Effector CD4-positive, alpha-beta T cell (primary cell): ENCODE data around the gene CHMP6.

Source experiments
- DNase-seq: peaks from one replicate; pipeline ENCODE4 v3.0.0-alpha.2; 2020

The CHMP6 gene

DNA sequence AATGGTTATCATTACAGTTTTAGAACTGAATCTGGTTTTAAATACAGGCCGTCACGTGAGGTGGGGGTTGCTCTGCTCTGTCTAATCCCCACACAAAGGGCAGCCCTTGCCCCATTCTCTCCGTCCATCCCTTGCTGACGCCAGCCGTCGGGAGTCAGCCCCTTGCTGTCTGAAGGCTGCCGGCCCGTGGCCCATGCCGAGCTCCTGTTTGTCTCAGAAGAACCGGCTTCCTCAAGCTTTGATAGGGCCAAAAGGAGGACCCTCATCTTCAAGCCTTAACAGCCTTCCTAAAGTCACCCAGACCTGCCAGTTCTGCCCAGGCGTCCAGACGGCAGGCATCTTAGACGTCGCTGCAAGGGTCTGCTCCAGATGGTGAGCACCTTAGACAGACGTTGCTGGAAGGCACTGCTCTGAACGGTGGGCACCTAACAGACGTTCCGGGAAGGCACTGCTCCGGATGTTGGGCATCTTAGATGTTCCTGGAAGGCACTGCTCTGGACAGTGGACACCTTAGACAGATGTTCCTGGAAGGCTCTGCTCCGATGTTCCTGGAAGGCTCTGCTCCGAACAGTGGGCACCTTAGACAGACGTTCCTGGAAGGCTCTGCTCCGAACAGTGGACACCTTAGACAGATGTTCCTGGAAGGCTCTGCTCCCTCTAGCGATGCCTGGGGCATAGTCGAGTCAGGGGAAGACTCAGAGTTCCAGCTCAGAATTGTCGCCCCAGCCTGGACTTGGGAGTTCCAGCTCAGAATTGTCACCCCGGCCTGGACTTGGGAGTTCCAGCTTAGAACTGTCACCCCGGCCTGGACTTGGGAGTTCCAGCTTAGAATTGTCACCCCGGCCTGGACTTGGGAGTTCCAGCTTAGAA is 35.1 kb upstream of the CHMP6 start:
- no peak for DNase-seq

GRCh38 chr17:80957461-80957941 is 34.1 kb upstream of the CHMP6 start:
- DNase-seq: no peak

DNA sequence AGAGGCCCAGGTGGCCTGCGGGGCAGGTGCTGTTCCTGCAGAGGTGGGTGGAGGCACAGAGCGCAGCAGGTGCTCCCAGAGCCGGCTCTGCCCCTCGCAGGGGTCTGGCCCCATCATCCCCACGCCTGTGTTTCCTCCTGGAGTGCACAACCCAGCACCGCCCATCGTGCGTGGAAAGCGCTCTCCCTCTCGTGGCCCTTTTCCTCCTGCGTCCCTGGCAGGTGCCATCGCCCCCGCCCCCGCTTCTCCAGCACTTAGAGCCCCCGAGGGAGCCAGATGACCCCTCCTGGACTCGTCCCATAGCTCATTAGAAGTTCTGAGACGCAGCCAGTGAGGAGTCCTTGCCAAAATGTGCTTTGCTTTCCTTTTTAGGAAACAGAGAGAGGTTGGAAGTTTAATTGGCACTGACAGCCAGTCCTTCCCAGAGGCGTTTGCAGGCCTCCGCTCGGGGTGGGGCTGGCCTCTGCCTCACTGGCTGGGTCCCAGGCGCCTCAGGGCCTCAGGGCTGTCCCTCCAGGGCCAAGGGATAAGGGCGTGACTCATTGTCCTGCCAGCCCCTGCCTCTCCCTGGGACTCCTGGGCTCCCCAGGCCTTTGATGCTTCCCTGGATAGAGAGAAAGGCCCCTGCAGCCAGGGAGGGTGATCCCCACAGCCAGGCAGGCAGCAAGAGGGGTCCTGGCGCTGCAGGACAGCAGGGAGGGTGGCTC is 32.2 kb upstream of the CHMP6 start:
- no peak for DNase-seq

- DNase-seq: no peak
These were observed 31.4 kb upstream of the CHMP6 start for GRCh38 chr17:80960037-80960796.

- no peak for DNase-seq
These were observed 30.7 kb upstream of the CHMP6 start for GRCh38 chr17:80960797-80961452.

DNA sequence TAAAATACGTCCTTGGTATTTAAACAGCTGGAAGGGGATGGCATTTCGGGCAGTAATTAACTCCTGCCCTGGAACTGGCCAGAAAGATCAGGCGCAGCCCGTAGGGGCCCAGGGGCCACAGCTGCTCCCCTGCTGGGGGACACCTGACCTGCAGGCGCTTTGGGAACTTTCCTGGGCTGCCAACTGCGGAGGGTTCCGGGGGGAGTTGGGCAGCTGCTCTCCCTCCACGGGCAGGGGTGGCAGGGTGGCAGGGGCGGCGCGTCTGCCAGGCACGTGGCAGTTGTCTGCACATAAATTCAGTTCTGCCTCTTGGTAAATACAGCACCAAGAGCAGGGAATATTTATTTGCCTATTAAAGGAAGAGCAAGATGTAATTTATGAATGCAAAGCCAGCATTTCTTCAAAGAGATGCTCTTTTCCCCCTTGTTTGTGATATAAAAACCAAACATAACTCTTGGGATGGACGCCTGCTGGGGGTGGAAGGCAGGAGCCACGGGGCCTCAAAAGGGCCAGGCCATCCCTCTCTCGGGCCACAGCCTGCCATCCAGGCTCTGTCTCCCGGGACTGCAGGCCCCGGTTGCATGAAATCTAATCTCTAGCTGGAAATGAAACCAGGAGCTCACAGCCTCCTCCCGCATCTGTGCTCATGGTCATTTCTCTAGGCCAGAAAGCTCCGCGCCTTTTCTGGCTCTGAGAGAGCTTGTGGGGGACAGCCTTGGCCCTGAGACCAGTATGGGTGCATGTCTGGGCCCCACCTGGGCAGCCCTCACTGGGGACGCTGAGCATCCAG is 29.9 kb upstream of the CHMP6 start:
- DNase-seq: no peak

DNA sequence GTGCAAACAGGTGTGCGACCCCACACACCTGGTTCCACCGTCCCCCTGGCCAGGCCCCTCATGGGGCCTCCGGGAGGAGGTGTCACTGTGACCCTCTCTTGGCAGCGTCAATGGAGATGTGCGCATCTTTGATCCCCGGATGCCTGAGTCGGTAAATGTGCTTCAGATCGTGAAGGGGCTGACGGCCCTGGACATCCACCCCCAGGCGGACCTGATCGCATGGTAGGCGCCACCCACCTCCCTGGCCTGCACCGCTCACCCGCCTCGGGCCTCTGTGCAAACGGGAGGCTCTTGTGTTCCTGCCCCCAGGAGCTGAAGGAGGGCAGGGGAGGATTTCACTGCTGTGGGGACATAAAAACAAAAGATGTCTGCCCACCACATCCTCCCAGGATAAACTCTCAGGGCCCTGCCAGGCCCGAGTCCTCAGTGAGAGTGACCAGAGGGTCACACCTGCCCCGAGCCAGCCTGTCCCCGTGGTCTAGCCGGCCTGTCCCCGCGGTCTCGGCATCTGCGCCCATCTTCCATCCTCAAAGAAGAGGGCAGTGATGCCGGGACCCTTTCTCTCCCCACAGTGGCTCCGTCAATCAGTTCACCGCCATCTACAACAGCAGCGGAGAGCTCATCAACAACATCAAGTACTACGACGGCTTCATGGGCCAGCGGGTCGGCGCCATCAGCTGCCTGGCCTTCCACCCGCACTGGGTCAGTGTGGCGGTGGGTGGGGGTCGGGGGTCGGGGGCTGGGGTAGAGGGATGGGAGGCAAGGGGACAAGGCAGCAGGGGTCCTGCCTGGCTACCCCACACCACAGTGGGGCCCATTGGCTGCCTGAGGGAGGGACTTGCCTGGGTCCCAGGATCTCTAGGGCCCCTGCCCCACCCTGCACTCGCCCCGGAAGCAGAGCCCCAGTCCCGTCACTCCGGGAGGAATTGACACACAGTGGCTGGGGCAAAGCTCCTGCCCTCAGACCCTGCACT is 29.0 kb upstream of the CHMP6 start:
- DNase-seq: no peak

- no peak for DNase-seq
These were observed 27.7 kb upstream of the CHMP6 start for GRCh38 chr17:80963812-80964543.

DNA sequence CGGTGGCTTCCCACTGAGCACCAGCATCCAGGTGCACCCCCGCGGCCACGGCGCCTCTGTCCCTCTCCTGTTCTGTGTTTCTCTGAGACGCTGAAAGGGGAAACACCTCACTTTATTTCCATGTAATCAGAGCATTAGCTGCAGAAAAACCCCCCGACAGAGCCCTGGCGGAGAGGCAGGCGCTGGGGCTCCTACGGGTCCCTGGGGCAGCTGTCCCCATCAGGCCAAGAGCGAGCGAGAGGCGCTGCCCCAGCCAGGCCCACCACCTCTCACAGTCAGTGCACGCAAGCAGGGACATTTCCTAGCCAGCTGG is 27.1 kb upstream of the CHMP6 start:
- no peak for DNase-seq

GRCh38 chr17:80964859-80965580 is 26.6 kb upstream of the CHMP6 start:
- DNase-seq: no peak

DNA sequence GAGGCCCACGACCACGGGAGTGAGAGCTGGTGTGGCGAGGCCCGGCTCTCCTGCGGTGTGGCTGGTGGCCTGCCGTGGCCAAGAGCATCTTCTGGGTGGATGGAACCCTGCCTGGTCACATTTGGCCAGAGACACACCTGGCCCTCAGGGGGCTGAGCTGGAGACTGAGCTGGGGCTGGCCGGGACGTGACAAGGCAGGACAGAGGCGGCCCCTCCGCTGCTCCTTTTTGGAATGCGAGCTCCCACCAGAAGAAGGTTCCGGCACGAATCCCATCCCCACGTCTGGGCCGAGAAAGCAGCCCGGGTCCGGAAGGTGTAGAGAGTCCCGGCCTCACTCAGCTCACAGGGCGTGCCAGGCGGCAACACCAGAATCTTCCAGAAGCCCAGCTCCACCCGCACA is 26.0 kb upstream of the CHMP6 start:
- DNase-seq: no peak

DNA sequence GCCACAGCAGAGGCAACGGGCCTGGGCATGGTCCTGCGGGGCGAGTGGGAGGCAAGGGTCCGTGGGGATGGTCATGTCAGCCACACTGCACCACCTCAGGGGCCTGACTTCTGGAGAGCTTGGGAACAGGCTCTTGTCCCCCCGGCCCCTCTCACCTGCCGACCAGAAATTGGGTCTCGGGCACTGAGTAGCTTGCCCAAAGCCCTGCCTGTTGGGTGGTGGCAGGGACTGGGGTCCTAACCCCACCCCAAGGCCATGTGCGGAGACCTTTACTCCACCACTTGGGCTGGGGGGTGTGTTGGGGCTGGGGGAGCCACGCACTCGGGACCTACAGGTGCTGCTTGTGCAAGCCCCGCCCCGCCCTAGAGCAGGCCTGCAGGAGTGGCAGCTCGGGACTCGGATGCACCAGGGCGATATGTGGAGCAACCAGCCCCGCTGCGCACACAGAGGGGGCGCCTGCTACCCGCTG is 24.2 kb upstream of the CHMP6 start:
- DNase-seq: no peak

DNA sequence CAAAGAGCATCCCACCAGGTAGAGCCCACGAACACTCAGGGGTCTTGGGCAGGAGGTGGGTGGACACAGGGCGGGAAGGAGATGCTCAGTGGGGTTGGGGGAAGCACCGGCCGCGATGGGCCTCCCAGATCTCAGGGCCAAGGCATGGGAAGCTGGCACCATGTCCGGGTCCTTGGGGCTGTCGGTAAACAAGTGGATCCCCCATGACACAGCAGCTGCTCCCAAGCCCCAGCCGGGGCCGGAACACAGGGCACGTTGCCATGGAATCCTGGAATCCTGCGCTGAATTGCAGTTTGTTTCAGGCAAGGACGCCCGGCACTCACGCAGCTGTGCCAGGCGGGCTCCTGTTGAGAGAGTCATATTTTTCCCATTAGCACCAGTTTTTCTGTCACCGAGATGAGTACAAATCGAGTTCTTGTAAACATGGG is 23.0 kb upstream of the CHMP6 start:
- DNase-seq: no peak

DNA sequence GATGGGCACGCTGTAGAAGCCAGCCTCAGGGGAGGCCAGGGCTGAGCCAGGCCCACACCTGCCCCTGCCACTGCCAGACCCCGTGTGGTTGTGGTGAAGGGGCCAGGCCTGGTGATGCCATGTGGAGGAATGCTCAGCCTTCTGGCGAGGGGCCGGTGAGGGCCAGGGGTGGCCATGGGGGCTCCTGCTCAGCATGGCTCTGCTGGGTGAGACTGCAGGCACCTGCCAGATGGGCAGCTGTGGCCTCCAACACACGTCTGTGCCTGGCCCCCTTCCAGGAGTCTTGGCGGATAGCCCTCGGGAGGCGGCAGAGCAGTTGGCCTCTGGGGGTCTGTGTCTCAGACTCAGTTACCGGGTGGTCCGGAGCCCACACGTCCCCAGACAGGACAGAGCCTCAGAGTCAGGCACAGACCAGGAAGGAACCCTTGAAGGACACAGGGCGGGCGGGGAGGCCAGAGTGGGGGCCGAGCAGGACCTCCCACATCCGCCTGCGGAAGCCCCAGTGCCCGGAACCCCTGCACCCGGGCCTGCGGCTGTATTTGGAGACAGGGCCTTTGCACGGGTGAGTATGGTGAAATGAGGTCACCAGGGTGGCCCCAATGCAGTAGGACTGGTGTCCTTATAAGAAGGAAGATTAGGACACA is 22.5 kb upstream of the CHMP6 start:
- no peak for DNase-seq

- no peak for DNase-seq
These were observed 22.0 kb upstream of the CHMP6 start for GRCh38 chr17:80969674-80970043.

- peak; percentile 24 for DNase-seq
These were observed 21.4 kb upstream of the CHMP6 start for GRCh38 chr17:80970044-80970761.

DNA sequence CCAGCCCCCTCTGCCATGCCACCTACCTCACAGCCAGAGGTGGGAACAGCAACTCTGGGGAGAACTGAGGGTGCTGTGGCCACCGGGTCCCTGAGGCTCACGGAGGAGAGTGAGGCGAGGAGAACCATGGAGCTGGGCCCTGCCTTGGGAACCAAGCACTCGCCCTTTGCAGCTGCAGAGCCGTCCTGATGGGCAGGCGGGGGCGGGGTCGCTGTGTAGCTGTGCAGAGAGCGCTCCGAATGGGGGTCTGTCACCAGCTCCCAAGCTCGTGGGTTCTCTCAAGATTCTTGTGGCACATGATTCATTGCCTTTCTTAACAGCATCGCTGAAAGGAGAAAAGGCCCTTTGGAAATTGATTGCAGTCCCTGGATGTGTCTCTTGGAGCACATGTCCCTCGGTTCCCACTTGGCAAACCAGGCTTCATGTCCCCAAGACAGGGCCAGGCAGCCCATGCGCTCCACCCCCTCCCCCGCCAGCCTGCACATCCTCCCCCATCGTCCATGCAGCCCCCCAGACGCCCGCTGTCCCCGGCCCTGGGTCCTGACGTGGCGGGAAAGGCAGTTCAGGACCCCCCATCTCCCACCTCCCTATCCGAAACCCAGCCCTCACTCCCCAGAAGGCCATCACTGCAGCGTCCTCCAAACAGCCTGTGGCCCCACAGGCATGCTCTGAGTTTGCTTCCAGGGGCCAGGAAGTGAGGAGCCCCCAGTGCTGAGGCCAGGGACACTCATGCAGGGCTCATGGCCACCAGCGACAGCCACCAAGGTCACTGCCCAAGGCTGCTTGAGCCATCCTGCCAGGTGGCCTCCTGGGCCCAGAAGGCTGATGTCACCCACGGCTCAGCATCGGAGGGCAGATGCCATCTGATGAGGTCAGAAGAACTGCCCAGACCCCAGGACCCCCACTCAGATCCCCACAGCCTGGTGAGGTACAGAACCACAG is 20.6 kb upstream of the CHMP6 start:
- no peak for DNase-seq
